ENCODE data around the gene ITGAL.
"Not testable (repeated sequence)": the region's sequence is repeated elsewhere in the genome, so short reads cannot be mapped to it uniquely, and the experiment has no call there.

ITGAL gene

DNA sequence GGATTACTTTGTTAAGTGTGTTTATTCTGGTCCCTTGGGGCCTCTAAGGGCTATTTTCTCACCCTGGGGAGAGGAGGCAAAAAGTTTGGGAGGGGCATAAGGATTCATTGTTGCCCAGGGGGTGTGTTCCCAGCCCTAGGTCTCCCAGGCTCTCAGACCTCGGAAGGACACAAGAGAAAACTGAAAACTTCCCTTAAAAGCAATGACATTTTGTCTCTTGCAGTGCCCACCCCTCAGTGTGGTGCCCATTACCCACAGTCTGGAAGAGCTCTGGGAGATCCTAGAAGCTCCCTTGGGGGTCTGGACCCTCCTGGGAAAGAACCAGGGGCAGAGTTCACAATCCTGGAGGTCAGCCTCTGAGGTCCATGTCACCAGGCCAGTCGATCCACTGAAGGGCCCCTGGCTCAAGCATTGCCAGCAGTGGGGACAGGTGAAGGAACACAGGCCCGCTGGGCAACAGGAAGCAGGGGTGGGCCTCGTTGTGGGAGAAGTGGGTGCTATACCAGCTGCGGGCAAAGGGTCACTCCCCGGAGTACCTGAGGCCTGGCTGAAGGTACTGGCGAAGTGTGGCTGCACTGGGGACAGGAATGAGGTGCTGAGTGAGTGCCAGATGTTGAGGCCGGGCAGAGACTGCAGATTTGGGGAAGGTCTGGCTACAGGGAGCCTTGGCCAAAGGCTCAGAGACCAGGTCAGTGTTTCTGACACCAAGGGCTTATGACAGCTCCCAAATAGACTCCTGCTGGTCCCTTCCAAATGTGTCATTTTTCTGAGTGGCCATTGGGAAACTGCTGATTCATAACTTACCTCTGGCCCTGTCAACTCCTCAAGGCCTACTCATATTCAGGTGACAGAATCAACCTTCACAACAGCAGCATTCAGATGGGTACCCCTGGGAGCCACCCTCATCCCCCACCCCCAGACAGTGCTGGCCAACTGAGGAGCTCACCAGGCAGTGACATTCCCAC, 66.7 kb downstream of the ITGAL start:
- no peak for TF ChIP-seq CTCF (IDR thresholded peaks at IDR 0.05; ENCODE audit: poor library complexity, severe bottlenecking)
- Histone ChIP-seq H3K4me3 (ENCODE audit: severe bottlenecking) (no peak overlapping the region), H3K36me3 (ENCODE audit: low read depth) (peaks cover 6% of the 10 kb centered on the region; the same call in 1 of the 2 replicates), H3K27ac (ENCODE audit: poor library complexity, severe bottlenecking) (no peak overlapping the region), H3K27me3 (ENCODE audit: insufficient read depth, poor library complexity, severe bottlenecking) (no peaks in the 10 kb centered on the region), H3K4me1 (ENCODE audit: insufficient read depth, poor library complexity, severe bottlenecking) (peaks cover 2% of the 10 kb centered on the region), H3K9me3 (ENCODE audit: severe bottlenecking) (no peaks in the 10 kb centered on the region)
- ATAC-seq (ENCODE audit: low read depth) (no peak), DNase-seq (ENCODE audit: low spot score) (no peak)

- H3K9me3 ChIP-seq (ENCODE audit: severe bottlenecking); ATAC-seq (ENCODE audit: low read depth); H3K27ac ChIP-seq (ENCODE audit: poor library complexity, severe bottlenecking); H3K36me3 ChIP-seq (ENCODE audit: low read depth); DNase-seq (ENCODE audit: low spot score); H3K4me3 ChIP-seq (ENCODE audit: severe bottlenecking); H3K27me3 ChIP-seq (ENCODE audit: insufficient read depth, poor library complexity, severe bottlenecking); H3K4me1 ChIP-seq (ENCODE audit: insufficient read depth, poor library complexity, severe bottlenecking): not testable (repeated sequence)
Observed at GRCh38 chr16:30539986-30540526, 67.5 kb downstream of the ITGAL start.

DNA sequence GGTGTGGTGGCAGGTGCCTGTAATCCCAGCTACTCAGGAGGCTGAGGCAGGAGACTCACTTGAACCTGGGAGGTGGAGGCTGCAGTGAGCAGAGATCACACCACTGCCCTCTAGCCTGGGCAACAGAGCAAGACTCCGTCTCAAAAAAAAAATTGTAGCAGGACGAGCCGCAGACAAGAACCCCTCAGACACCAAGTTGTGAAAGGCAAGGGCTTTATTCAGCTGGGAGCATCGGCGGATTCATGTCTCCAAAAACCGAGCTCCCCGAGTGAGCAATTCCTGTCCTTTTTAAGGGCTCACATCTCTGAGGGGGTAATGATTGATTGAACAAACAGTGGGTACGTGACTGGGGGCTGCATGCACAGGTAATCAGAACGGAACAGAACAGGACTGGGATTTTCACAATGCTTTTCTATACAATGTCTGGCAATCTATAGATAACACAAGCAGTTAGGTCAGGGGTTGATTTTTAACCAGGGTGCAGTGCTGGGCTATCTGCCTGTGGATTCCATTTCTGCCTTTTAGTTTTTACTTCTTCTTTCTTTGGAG, 68.4 kb downstream of the ITGAL start:
- H3K9me3 ChIP-seq (ENCODE audit: severe bottlenecking); H3K36me3 ChIP-seq (ENCODE audit: low read depth); H3K4me1 ChIP-seq (ENCODE audit: insufficient read depth, poor library complexity, severe bottlenecking); H3K27ac ChIP-seq (ENCODE audit: poor library complexity, severe bottlenecking); H3K4me3 ChIP-seq (ENCODE audit: severe bottlenecking); H3K27me3 ChIP-seq (ENCODE audit: insufficient read depth, poor library complexity, severe bottlenecking); ATAC-seq (ENCODE audit: low read depth); DNase-seq (ENCODE audit: low spot score): not testable (repeated sequence)

- no peak overlapping the region for H3K27ac ChIP-seq (ENCODE audit: poor library complexity, severe bottlenecking)
Observed at GRCh38 chr16:30541502-30542329, 69.2 kb downstream of the ITGAL start.

GRCh38 chr16:30543067-30543466, 70.5 kb downstream of the ITGAL start:
- H3K9me3 ChIP-seq (ENCODE audit: severe bottlenecking), result no peaks in the 10 kb centered on the region
- TF ChIP-seq CTCF (IDR thresholded peaks at IDR 0.05; ENCODE audit: poor library complexity, severe bottlenecking), result no peak
- DNase-seq (ENCODE audit: low spot score) (no peak), ATAC-seq (ENCODE audit: low read depth) (no peak)
- H3K27ac ChIP-seq (ENCODE audit: poor library complexity, severe bottlenecking), result no peak overlapping the region
- H3K36me3 ChIP-seq (ENCODE audit: low read depth), result no peaks in the 10 kb centered on the region
- H3K4me1 ChIP-seq (ENCODE audit: insufficient read depth, poor library complexity, severe bottlenecking), result no peaks in the 10 kb centered on the region
- H3K4me3 ChIP-seq (ENCODE audit: severe bottlenecking), result no peak overlapping the region
- H3K27me3 ChIP-seq (ENCODE audit: insufficient read depth, poor library complexity, severe bottlenecking), result no peaks in the 10 kb centered on the region

More at GRCh38 chr16:30541502-30542329, 69.2 kb downstream of the ITGAL start:
- DNase-seq (ENCODE audit: low spot score), result no peak
- ATAC-seq (ENCODE audit: low read depth), result peak; percentile 41; the same call in 1 of the 3 replicates
- Histone ChIP-seq H3K36me3 (ENCODE audit: low read depth) (peaks cover 3% of the 10 kb centered on the region; the same call in 1 of the 2 replicates), H3K4me1 (ENCODE audit: insufficient read depth, poor library complexity, severe bottlenecking) (no peaks in the 10 kb centered on the region), H3K9me3 (ENCODE audit: severe bottlenecking) (no peaks in the 10 kb centered on the region), H3K27me3 (ENCODE audit: insufficient read depth, poor library complexity, severe bottlenecking) (no peaks in the 10 kb centered on the region), H3K4me3 (ENCODE audit: severe bottlenecking) (no peak overlapping the region)
- no peak for TF ChIP-seq CTCF (IDR thresholded peaks at IDR 0.05; ENCODE audit: poor library complexity, severe bottlenecking)

All from RWPE2 (cell line).